Measurements from ENCODE around the gene PSAP. TPM values are rescaled to one million over a fixed set of nuclear protein-coding genes. Genes with fewer than 3 reads are reported as not detected.

The PSAP gene
- total and polyA plus RNA-seq, 4 donors = 255 to 671 (median 472) TPM

Small RNA genes lying within 50 kb of the gene (small RNA-seq; reads per million reads assigned to genes)
- gene MIR7152 = not detected
- gene RNU7-38P = not detected

Other genes starting within 250 kb of the PSAP start
- under 1 TPM in 1 of 2 donors, not detected in 1; under 0.01 TPM for gene C10orf105, start 131.5 kb downstream of the PSAP start, total RNA-seq
- under 1 TPM in 1 of 2 donors, not detected in 1; 0.07 TPM for gene C10orf105, start 131.5 kb downstream of the PSAP start, polyA plus RNA-seq
- gene VSIR, start 77.7 kb downstream of the PSAP start, total RNA-seq = 10 to 100 TPM; 11.3 to 12.2 TPM
- gene VSIR, start 77.7 kb downstream of the PSAP start, polyA plus RNA-seq = 10 to 100 TPM in 1 of 2 donors, 1 to 10 TPM in 1; 7.2 to 10.3 TPM
- 1 to 10 TPM; 1.1 to 4.3 TPM for gene CHST3, start 113.1 kb upstream of the PSAP start, total RNA-seq
- 1 to 10 TPM in 1 of 2 donors, under 1 TPM in 1; 0.29 to 1.9 TPM for gene CHST3, start 113.1 kb upstream of the PSAP start, polyA plus RNA-seq
- 1 to 10 TPM in 1 of 2 donors, under 1 TPM in 1; 0.51 to 1.7 TPM for gene SPOCK2, start 237.3 kb upstream of the PSAP start, total RNA-seq
- gene SPOCK2, start 237.3 kb upstream of the PSAP start, polyA plus RNA-seq = under 1 TPM; 0.36 to 0.76 TPM

Data from liver (tissue), 5 donors.